ENCODE data around the gene SLC16A12.
A peak's percentile ranks its signal among the peaks of the same experiment; 100 is the strongest.

The SLC16A12 gene

DNA sequence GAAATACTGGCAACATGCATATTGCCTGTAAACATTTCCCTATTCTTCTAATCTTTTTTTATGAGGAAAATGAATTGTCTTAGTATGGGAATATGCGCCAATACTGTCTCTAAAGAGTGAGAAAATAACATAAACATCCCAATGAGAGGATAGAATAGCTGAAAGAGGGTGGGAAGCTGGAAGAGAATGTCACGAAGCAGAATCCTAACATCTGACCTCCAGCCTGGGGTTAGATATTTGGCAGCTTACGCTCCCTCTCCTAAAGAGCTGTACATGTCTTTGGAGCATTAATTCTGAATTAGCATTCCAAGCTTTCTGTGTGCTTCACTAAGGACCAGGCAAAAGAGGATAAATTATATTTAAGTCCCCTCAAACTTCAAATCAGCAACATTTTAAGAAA lies 31.6 kb upstream of the SLC16A12 start:
- no peak for TF ChIP-seq EZH2phosphoT487 (IDR thresholded peaks at IDR 0.05; ENCODE audit: low read depth)
- TF ChIP-seq, protein P1, sequence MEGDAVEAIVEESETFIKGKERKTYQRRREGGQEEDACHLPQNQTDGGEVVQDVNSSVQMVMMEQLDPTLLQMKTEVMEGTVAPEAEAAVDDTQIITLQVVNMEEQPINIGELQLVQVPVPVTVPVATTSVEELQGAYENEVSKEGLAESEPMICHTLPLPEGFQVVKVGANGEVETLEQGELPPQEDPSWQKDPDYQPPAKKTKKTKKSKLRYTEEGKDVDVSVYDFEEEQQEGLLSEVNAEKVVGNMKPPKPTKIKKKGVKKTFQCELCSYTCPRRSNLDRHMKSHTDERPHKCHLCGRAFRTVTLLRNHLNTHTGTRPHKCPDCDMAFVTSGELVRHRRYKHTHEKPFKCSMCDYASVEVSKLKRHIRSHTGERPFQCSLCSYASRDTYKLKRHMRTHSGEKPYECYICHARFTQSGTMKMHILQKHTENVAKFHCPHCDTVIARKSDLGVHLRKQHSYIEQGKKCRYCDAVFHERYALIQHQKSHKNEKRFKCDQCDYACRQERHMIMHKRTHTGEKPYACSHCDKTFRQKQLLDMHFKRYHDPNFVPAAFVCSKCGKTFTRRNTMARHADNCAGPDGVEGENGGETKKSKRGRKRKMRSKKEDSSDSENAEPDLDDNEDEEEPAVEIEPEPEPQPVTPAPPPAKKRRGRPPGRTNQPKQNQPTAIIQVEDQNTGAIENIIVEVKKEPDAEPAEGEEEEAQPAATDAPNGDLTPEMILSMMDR (IDR thresholded peaks at IDR 0.05; ENCODE audit: low read depth, low read length), result no peak
- H3K27me3 ChIP-seq (ENCODE audit: low read depth, low read length), result no peaks in the 10 kb centered on the region

DNA sequence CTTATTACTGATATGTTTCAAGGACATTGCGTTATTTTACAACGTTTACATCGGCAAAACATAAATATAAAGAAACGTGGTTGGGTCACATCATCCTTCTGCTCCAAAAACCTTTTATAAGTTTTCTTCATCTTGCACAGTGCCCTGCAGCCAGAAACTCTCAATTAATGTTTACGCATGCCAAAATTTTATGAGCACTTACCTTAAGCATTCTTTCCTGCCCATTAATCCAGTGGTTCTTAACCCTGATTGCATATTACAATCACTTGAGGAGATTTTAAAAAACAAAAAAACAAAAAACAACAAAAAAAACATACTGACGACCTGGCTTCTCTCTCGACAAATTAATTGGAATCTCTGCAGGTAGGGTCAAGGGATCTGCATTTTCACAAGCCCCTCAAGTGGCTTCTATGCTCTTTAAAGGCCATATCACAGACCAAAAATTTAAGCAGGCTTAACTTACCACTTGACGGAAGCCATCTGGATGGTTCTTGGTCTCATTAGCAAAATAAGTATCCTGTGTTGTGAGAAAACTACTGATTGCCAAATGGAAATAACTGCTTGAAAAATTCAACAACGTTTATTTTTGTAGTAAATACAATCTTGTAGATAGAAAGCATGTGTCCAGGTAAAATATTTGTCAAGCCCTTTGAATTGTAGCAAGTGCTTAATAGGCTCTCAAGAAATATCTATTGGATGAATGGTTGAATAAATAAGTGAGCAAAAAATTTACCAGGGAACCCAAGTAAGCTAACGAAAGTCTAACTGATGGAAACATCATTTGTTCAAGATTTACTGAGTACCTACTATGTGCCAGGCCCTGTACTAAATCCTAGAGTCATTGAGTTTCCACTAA lies 30.9 kb upstream of the SLC16A12 start:
- H3K36me3 ChIP-seq (replicated peaks; ENCODE audit: low read depth, low read length), result no peaks in the 10 kb centered on the region
- no peak overlapping the region for H3K4me2 ChIP-seq (ENCODE audit: low read length)
- H3K9ac ChIP-seq (ENCODE audit: low read length), result no peak overlapping the region
- no peaks in the 10 kb centered on the region for H3K79me2 ChIP-seq (ENCODE audit: low read length)
- no peak overlapping the region for H3K4me3 ChIP-seq (ENCODE audit: low read length)
- no peak overlapping the region for H3K27ac ChIP-seq (ENCODE audit: low read length)
- no peak for TF ChIP-seq EZH2phosphoT487 (IDR thresholded peaks at IDR 0.05; ENCODE audit: low read depth)
- TF ChIP-seq, protein P1 (IDR thresholded peaks at IDR 0.05; ENCODE audit: low read depth, low read length), result no peak
- peaks cover 6% of the 10 kb centered on the region for H3K4me1 ChIP-seq (ENCODE audit: low read length)
- no peaks in the 10 kb centered on the region for H3K9me3 ChIP-seq (ENCODE audit: insufficient read depth, low read length)
- H4K20me1 ChIP-seq (ENCODE audit: insufficient read depth, low read length), result no peaks in the 10 kb centered on the region
- no peaks in the 10 kb centered on the region for H3K27me3 ChIP-seq (ENCODE audit: low read depth, low read length)
- no peak overlapping the region for H2AFZ ChIP-seq (ENCODE audit: low read depth, low read length)

More for the DNA sequence above, 31.6 kb upstream of the SLC16A12 start:
- Histone ChIP-seq H3K27ac (ENCODE audit: low read length) (no peak overlapping the region), H3K4me3 (ENCODE audit: low read length) (no peak overlapping the region), H3K9me3 (ENCODE audit: insufficient read depth, low read length) (no peaks in the 10 kb centered on the region), H3K4me2 (ENCODE audit: low read length) (no peak overlapping the region), H3K9ac (ENCODE audit: low read length) (no peak overlapping the region), H3K79me2 (ENCODE audit: low read length) (no peaks in the 10 kb centered on the region), H2AFZ (ENCODE audit: low read depth, low read length) (no peak overlapping the region), H4K20me1 (ENCODE audit: insufficient read depth, low read length) (no peaks in the 10 kb centered on the region), H3K36me3 (replicated peaks; ENCODE audit: low read depth, low read length) (no peaks in the 10 kb centered on the region), H3K4me1 (ENCODE audit: low read length) (peaks cover 6% of the 10 kb centered on the region)

DNA sequence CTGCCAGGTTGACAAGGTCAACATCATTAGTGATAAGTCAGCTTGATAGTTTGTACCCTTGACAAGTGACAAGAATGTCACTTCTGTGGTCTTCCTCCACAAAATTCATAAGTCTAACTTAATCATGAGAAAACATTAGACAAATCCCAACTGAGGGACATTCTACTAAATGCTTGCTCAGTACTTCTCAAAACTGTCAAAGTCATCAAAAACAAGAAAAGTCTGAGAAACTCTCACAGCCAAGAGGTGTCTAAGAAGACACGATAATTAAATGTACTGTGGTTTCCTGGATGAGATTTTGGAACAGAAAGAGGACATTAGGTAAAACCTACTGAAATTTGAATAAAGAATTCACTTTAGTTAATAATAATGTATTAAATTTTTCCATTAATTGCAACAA lies 29.8 kb upstream of the SLC16A12 start:
- no peak overlapping the region for H3K4me2 ChIP-seq (ENCODE audit: low read length)
- no peaks in the 10 kb centered on the region for H3K27me3 ChIP-seq (ENCODE audit: low read depth, low read length)
- no peak overlapping the region for H3K27ac ChIP-seq (ENCODE audit: low read length)
- H3K79me2 ChIP-seq (ENCODE audit: low read length), result no peaks in the 10 kb centered on the region
- H3K36me3 ChIP-seq (replicated peaks; ENCODE audit: low read depth, low read length), result no peaks in the 10 kb centered on the region
- H2AFZ ChIP-seq (ENCODE audit: low read depth, low read length), result no peak overlapping the region
- H3K4me3 ChIP-seq (ENCODE audit: low read length), result no peak overlapping the region
- peaks cover 6% of the 10 kb centered on the region for H3K4me1 ChIP-seq (ENCODE audit: low read length)
- TF ChIP-seq, protein P1 (IDR thresholded peaks at IDR 0.05; ENCODE audit: low read depth, low read length), result no peak
- TF ChIP-seq EZH2phosphoT487 (IDR thresholded peaks at IDR 0.05; ENCODE audit: low read depth), result no peak
- H3K9me3 ChIP-seq (ENCODE audit: insufficient read depth, low read length), result no peaks in the 10 kb centered on the region
- H3K9ac ChIP-seq (ENCODE audit: low read length), result no peak overlapping the region
- H4K20me1 ChIP-seq (ENCODE audit: insufficient read depth, low read length), result no peaks in the 10 kb centered on the region

DNA sequence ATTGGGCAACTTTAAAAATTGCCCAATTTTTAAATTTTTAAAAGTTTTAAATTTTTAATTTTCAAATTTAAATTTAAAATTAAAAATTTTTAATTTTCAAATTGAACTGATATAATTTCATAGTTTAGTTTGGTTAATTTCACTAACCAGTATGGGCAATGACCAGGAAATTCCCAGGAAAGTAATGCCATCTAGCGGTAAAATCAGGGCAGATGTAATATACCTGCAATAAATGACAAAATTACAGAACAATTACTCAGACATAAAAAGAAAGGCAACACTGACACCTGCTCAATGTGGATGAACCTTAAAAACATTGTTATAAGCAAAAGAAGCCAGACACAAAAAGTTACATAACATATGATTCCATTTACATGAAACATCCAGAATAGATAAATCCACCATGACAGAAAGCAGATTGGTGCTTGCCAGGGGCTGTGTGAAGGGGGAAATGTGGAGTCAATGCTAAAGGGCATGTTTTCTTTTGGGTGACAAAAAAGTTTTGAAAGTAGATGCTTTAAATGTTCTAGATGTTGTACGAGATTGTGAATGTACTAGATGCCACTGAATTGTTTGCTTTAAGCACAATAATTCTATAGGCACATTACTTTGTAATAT lies 28.6 kb upstream of the SLC16A12 start:
- Histone ChIP-seq H3K27ac (ENCODE audit: low read length) (no peak overlapping the region), H3K79me2 (ENCODE audit: low read length) (no peaks in the 10 kb centered on the region), H3K36me3 (replicated peaks; ENCODE audit: low read depth, low read length) (no peaks in the 10 kb centered on the region), H3K4me3 (ENCODE audit: low read length) (no peak overlapping the region), H3K9me3 (ENCODE audit: insufficient read depth, low read length) (no peaks in the 10 kb centered on the region), H3K27me3 (ENCODE audit: low read depth, low read length) (no peaks in the 10 kb centered on the region), H3K4me1 (ENCODE audit: low read length) (peaks cover 6% of the 10 kb centered on the region), H4K20me1 (ENCODE audit: insufficient read depth, low read length) (no peaks in the 10 kb centered on the region), H3K4me2 (ENCODE audit: low read length) (no peak overlapping the region), H3K9ac (ENCODE audit: low read length) (no peak overlapping the region), H2AFZ (ENCODE audit: low read depth, low read length) (no peak overlapping the region)
- no peak for TF ChIP-seq EZH2phosphoT487 (IDR thresholded peaks at IDR 0.05; ENCODE audit: low read depth)
- TF ChIP-seq, protein P1 (IDR thresholded peaks at IDR 0.05; ENCODE audit: low read depth, low read length), result peak; percentile 55
